ENCODE data around the gene ANXA6. TPM values are rescaled to one million over a fixed set of nuclear protein-coding genes. Genes with fewer than 3 reads are reported as not detected.

ANXA6 gene
- total RNA-seq, 2 donors from 2014 or later = 204 to 235 TPM

DNA sequence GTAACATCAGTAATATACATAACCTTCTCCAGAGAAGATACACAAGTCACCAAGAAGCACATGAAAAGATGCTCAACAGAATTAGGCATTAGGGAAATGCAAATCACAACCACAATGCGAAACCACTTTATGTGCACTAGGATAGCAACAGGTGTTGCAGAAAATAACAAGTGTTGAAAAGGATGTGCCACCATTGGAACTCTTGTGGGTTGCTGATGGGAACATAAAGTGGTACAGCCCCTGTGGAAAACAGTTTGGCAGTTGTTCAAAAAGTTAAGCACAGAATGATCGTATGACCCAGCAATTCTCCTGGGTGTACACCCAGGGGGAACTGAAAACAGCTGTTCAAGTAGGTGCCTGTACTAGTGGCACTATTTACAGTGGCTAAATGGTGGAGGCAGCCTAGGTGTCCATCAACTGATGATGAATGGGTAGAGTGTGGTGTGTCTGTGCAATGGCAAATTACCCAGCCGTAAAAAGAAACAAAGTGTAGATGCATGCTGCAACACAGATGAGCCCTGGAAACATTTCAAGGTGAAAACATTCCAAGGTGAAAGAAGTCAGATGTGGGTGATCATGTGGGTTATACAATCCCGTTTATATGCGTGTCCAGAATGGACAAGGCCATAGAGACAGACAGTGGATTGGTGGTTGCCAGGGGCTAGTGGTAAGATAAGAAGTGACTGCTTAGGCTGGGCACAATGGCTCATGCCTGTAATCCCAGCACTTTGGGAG, 39.1 kb upstream of the ANXA6 start:
- Mint-ChIP-seq H3K9me3 (peaks cover 5% of the 10 kb centered on the region), H3K4me3 (no peak overlapping the region), H3K27ac (no peak overlapping the region), H3K4me1 (peaks cover 7% of the 10 kb centered on the region), H3K36me3 (ENCODE audit: low read depth) (no peaks in the 10 kb centered on the region), H3K27me3 (ENCODE audit: insufficient read depth) (peaks cover 32% of the 10 kb centered on the region)
- H3K9me3 ChIP-seq (ENCODE audit: control insufficient read depth, low read length) = peaks cover 3% of the 10 kb centered on the region
- no peak overlapping the region for H3K4me3 ChIP-seq (ENCODE audit: low read length)
- H3K9ac ChIP-seq (ENCODE audit: extremely low read depth, low read length, poor library complexity, severe bottlenecking) = no peak overlapping the region
- no peaks in the 10 kb centered on the region for H3K36me3 ChIP-seq (ENCODE audit: control insufficient read depth, insufficient read depth, low read length)
- H3K27me3 ChIP-seq (ENCODE audit: control insufficient read depth, insufficient read depth, low read length, poor library complexity, severe bottlenecking) = peaks cover 35% of the 10 kb centered on the region
- WGBS, 2 experiments (ENCODE audit: insufficient coverage in 1 of 2, insufficient read length in 1 of 2) = 91 to 97% methylated on average over 5 of the region's 5 CpGs
- H3K27ac ChIP-seq (ENCODE audit: low read depth, low read length) = no peak overlapping the region
- no peak for DNase-seq
- TF ChIP-seq, protein P1, sequence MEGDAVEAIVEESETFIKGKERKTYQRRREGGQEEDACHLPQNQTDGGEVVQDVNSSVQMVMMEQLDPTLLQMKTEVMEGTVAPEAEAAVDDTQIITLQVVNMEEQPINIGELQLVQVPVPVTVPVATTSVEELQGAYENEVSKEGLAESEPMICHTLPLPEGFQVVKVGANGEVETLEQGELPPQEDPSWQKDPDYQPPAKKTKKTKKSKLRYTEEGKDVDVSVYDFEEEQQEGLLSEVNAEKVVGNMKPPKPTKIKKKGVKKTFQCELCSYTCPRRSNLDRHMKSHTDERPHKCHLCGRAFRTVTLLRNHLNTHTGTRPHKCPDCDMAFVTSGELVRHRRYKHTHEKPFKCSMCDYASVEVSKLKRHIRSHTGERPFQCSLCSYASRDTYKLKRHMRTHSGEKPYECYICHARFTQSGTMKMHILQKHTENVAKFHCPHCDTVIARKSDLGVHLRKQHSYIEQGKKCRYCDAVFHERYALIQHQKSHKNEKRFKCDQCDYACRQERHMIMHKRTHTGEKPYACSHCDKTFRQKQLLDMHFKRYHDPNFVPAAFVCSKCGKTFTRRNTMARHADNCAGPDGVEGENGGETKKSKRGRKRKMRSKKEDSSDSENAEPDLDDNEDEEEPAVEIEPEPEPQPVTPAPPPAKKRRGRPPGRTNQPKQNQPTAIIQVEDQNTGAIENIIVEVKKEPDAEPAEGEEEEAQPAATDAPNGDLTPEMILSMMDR (conservative IDR thresholded peaks at IDR 0.05) = no peak
- no peaks in the 10 kb centered on the region for H3K4me1 ChIP-seq (ENCODE audit: control insufficient read depth, insufficient read depth, low read length)

DNA sequence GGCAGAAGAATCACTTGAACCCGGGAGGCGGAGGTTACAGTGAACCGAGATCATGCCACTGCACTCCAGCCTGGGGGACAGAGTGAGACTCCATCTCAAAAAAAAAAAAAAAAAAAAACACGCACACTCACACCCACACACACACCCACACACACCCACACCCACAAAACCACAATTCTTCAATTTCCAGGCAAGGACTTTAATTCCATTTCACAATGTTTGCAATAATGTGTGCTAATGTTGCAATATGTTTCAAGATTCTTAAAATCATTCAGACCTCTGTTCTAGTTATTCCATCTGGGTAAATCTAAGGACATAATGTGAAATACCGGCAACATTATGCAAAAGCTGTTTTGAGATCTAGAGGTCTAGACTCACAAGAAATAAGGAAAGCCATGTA, 38.0 kb upstream of the ANXA6 start:
- Histone ChIP-seq H3K9ac (ENCODE audit: extremely low read depth, low read length, poor library complexity, severe bottlenecking) (no peak overlapping the region), H3K27me3 (ENCODE audit: control insufficient read depth, insufficient read depth, low read length, poor library complexity, severe bottlenecking) (peaks cover 25% of the 10 kb centered on the region), H3K27ac (ENCODE audit: low read depth, low read length) (no peak overlapping the region), H3K4me1 (ENCODE audit: control insufficient read depth, insufficient read depth, low read length) (no peaks in the 10 kb centered on the region), H3K9me3 (ENCODE audit: control insufficient read depth, low read length) (peaks cover 3% of the 10 kb centered on the region), H3K36me3 (ENCODE audit: control insufficient read depth, insufficient read depth, low read length) (no peaks in the 10 kb centered on the region), H3K4me3 (ENCODE audit: low read length) (no peak overlapping the region)
- Mint-ChIP-seq H3K36me3 (ENCODE audit: low read depth) (no peaks in the 10 kb centered on the region), H3K27me3 (ENCODE audit: insufficient read depth) (peaks cover 22% of the 10 kb centered on the region), H3K27ac (no peak overlapping the region), H3K4me3 (no peak overlapping the region), H3K9me3 (peaks cover 5% of the 10 kb centered on the region), H3K4me1 (peaks cover under 1% of the 10 kb centered on the region)
- DNase-seq = no peak
- WGBS, 2 experiments (ENCODE audit: insufficient coverage in 1 of 2, insufficient read length in 1 of 2) = 83 to 93% methylated on average over 1 to 4 of the region's 5 CpGs
- TF ChIP-seq, protein P1 (conservative IDR thresholded peaks at IDR 0.05) = no peak

DNA sequence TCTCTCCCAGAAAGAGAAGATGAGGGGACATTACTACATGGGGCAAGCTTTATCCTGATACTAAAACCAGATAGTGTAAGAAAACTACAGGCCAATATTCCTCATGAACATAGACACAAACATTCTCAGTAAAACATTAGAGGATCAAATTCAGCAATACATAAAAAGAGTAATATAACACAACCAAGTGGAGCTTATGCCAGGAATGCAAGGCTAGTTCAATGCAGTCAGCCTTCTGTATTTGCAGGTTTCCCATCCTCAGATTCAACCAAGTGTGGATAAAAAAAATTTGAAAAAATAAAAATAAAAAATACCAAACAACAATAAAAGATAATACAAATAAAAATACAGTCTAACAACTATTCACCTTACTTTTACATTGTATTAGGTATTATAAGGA, 35.0 kb upstream of the ANXA6 start:
- Histone ChIP-seq H3K27me3 (ENCODE audit: control insufficient read depth, insufficient read depth, low read length, poor library complexity, severe bottlenecking) (no peaks in the 10 kb centered on the region), H3K36me3 (ENCODE audit: control insufficient read depth, insufficient read depth, low read length) (no peaks in the 10 kb centered on the region), H3K9me3 (ENCODE audit: control insufficient read depth, low read length) (peaks cover 10% of the 10 kb centered on the region), H3K27ac (ENCODE audit: low read depth, low read length) (no peak overlapping the region), H3K9ac (ENCODE audit: extremely low read depth, low read length, poor library complexity, severe bottlenecking) (no peak overlapping the region), H3K4me3 (ENCODE audit: low read length) (no peak overlapping the region), H3K4me1 (ENCODE audit: control insufficient read depth, insufficient read depth, low read length) (no peaks in the 10 kb centered on the region)
- Mint-ChIP-seq H3K4me1 (no peaks in the 10 kb centered on the region), H3K27me3 (ENCODE audit: insufficient read depth) (peaks cover 3% of the 10 kb centered on the region), H3K4me3 (no peak overlapping the region), H3K36me3 (ENCODE audit: low read depth) (no peaks in the 10 kb centered on the region), H3K27ac (no peak overlapping the region), H3K9me3 (peaks cover 5% of the 10 kb centered on the region)
- TF ChIP-seq, protein P1 (conservative IDR thresholded peaks at IDR 0.05) = no peak
- DNase-seq = no peak

All from endodermal cell (in vitro differentiated cells).